ENCODE data around the gene ABCB7. TPM values are rescaled to one million over a fixed set of nuclear protein-coding genes. Genes with fewer than 3 reads are reported as not detected.
"Not testable (repeated sequence)": the region's sequence is repeated elsewhere in the genome, so short reads cannot be mapped to it uniquely, and the experiment has no call there.

Gene ABCB7
- 32.5 and 37.5 TPM in 2 replicates for total RNA-seq

DNA sequence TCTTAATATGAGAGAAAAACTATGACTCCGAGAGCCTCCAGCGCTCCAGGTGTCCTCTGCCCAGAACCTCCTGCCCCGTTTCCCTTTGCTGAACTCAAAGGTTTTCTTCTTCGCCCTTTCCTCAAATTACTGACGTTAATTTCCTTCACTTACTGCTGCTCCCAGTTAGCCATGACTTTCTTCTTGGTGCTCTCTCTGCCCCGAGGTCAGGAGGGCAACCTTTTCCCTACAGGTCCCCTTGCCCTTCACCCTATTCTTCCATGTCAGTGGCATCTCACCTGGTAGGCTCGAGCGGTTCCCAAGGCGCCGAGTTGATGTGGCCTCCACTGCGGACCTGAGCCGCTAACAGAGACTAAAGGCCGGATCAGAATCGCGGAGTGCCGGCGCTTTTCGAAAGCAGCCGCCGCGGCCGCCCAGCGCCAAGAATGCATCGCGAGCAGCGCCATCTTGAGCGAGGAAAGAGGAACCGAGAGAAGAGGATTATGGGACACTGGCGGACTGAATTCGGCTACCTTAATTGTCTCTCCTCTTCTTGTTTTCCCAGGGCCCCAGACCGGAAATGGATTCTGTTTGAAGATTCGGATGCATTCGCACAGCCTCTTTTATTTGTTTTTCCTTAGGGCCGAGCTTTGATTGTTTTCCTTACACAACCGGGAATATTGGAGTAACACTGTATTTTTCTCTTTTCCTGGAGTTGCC lies at the start of gene ABCB7:
ABCB7 (minus strand) TSS at position 457 of the 699 bp plus-strand sequence; CDS start at position 446, 11 bp downstream.
- DNase-seq (ENCODE audit: low read depth, low spot score) = peak; percentile 7

DNA sequence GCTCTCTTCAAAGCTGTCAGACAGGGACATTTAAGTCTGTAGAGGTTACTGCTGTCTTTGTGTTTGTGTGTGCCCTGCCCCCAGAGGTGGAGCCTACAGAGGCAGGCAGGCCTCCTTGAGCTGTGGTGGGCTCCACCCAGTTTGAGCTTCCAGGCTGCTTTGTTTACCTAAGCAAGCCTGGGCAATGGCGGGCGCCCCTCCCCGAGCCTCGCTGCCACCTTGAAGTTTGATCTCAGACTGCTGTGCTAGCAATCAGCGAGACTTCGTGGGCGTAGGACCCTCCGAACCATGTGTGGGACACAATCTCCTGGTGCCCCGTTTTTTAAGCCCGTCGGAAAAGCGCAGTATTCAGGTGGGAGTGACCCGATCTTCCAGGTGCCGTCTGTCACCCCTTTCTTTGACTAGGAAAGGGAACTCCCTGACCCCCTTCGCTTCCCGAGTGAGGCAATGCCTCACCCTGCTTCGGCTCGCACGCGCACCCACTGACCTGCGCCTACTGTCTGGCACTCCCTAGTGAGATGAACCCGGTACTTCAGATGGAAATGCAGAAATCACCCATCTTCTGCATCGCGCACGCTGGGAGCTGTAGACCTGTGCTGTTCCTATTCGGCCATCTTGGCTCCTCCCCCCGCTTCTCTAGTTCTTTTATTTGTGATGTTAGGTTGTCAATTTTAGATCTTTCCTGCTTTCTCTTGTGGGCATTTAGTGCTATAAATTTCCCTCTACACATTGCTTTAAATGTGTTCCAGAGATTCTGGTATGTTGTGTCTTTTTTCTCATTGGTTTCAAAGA lies 32.5 kb upstream of the ABCB7 start:
- not testable (repeated sequence) for DNase-seq (ENCODE audit: low read depth, low spot score)

GRCh38 chrX:75181721-75182120 lies 25.6 kb upstream of the ABCB7 start:
- DNase-seq (ENCODE audit: low read depth, low spot score) = no peak

DNA sequence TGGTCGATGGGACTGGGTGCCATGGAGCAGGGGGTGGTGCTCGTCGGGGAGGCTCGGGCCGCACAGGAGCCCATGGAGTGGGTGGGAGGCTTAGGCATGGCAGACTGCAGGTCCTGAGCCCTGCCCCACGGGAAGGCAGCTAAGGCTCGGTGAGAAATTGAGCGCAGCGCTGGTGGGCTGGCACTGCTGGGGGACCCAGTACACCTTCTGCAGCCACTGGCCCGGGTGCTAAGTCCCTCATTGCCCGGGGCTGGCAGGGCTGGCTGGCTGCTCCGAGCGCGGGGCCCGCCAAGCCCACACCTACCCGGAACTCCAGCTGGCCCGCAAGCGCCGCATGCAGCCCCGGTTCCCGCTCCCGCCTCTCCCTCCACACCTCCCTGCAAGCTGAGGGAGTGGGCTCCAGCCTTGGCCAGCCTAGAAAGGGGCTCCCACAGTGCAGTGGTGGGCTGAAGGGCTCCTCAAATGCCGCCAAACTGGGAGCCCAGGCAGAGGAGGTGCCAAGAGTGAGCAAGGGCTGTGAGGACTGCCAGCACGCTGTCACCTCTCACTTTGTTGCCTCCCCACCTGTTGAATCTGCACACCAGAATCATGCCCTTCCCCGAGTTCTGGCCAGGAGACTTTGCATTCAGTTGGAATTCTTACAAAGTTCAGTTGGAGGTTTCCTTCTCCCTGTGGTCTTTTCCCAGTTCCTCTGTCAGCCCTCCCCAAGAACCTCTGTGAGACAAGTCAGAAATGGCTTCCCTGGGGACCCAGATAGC lies 23.6 kb upstream of the ABCB7 start:
- not testable (repeated sequence) for DNase-seq (ENCODE audit: low read depth, low spot score)

- not testable (repeated sequence) for DNase-seq (ENCODE audit: low read depth, low spot score)
These were observed 16.3 kb upstream of the ABCB7 start for GRCh38 chrX:75172257-75172890.

- DNase-seq (ENCODE audit: low read depth, low spot score) = no peak
These were observed 2.0 kb upstream of the ABCB7 start for GRCh38 chrX:75158054-75158453.

- DNase-seq (ENCODE audit: low read depth, low spot score) = no peak
These were observed 455 bp upstream of the ABCB7 start for GRCh38 chrX:75156531-75156945.

DNA sequence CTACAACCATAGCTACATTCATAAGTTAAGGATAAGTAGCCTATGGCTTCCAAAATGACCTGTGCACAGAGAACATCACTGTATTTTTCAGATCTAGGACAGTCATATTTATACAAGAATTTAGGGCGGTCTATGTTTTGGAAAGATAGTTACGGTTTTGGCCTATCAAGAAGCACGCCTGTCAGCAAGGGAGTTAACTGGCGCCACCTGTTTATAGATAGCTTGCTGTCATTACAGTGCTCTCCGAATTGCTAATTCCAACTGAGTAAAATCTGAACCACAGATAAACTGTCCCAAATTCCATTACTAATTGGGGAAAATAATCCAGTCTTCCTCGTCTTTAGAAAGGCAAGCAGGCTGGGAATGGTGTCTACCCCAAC lies 646 bp downstream of the ABCB7 start:
- DNase-seq (ENCODE audit: low read depth, low spot score) = no peak

DNA sequence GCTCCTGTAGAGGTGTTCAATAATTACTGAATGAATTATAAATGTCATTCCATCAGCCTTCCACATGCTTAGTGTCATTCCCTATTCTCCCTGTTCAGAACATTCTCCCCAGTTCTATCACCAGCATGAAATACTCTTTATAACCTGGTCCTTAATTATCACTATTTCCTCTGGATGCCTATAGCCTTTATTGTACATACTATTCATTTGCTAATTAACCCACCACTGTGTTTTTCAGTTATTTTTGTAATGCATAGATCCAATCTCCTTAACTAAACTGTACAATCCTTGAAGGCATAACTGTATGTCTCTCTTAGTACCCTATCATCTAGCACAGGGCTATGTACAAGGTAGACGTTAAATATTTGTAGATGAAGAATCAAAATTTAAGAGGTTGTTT lies 1.2 kb downstream of the ABCB7 start:
- DNase-seq (ENCODE audit: low read depth, low spot score) = no peak

DNA sequence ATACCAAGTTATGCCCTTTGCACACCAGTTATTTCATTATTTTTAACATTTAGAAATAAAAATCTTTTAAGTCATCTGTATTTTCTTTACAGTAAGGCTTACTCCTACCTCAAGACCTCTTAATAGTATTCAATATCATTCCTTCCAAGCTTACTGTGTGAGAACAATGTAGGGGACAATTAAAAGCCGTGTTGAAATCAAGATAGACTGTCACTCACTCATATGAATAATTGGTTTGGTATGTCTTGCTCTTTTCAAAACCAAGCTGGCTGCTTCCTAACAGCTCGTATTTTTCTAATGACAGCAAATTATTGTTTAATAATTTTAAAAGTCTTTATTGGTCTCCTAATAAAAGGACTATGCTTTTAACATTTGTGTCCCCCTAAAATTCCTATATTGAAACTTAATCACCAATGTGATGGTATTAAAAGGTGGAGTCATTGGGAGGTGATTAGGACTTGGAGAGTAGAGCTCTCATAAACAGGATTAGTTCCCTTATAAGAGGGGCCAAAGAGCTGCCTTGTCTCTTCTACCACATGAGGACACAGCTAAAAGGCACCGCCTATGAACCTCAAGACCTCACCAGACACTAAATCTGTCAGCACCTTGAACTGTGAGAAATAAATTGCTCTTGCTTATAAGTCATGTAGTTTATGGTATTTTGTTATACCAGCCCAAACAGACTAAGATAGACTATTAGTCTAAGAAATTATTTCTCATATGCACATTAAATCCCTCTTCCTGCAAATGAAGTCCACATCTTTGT lies 4.1 kb downstream of the ABCB7 start:
- DNase-seq (ENCODE audit: low read depth, low spot score) = no peak

- DNase-seq (ENCODE audit: low read depth, low spot score) = no peak
These were observed 6.4 kb downstream of the ABCB7 start for GRCh38 chrX:75149654-75150053.

- DNase-seq (ENCODE audit: low read depth, low spot score) = no peak
These were observed 23.4 kb downstream of the ABCB7 start for GRCh38 chrX:75132672-75133071.

DNA sequence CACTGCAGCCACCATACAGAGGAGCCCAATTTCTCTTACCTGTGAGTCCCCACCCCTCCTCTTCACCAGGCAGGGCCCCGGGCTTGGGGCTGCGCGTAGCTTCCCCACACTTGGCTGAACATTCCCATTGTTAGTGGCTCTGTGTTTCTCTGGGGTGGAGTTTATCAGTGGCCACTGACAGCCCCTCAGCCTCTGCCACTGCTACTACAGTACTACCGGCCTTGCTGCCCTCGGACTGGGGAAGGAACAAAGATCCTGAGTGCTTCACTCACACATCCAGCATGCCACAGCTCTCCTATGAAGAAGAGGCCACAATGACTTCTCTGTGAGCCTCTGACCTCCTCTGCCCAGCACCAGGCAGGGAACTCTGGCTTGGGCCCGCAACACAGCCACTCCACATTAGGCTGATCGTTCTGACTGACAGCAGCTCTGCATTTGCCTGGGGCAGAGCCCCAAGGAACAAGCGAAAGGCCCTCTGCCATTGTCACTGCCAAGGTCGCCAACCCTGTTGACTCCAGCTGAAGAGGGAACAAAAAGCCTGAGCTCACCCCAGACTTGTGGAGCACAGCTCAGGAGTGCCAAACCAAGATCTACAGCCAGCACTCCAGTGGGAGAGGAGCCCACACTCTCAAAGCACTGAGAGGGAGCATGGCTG lies 24.0 kb downstream of the ABCB7 start:
- DNase-seq (ENCODE audit: low read depth, low spot score) = no peak

DNA sequence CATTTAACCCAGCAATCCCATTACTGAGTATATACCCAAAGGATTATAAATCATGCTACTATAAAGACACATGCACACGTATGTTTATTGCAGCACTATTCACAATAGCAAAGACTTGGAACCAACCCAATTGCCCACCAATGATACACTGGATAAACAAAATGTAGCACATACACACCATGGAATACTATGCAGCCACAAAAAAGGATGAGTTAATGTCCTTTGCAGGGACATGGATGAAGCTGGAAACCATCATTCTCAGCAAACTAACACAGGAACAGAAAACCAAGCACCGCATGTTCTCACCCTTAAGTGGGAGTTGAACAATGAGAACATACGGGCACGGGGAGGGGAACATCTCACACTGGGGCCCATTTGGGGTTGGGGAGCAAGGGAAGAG lies 27.0 kb downstream of the ABCB7 start:
- not testable (repeated sequence) for DNase-seq (ENCODE audit: low read depth, low spot score)

GRCh38 chrX:75118296-75118695 lies 37.8 kb downstream of the ABCB7 start:
- no peak for DNase-seq (ENCODE audit: low read depth, low spot score)

GRCh38 chrX:75115707-75116413 lies 40.2 kb downstream of the ABCB7 start:
- DNase-seq (ENCODE audit: low read depth, low spot score) = no peak

- DNase-seq (ENCODE audit: low read depth, low spot score) = no peak
These were observed 41.4 kb downstream of the ABCB7 start for GRCh38 chrX:75114638-75115037.

GRCh38 chrX:75113664-75114063 lies 42.4 kb downstream of the ABCB7 start:
- DNase-seq (ENCODE audit: low read depth, low spot score) = no peak

DNA sequence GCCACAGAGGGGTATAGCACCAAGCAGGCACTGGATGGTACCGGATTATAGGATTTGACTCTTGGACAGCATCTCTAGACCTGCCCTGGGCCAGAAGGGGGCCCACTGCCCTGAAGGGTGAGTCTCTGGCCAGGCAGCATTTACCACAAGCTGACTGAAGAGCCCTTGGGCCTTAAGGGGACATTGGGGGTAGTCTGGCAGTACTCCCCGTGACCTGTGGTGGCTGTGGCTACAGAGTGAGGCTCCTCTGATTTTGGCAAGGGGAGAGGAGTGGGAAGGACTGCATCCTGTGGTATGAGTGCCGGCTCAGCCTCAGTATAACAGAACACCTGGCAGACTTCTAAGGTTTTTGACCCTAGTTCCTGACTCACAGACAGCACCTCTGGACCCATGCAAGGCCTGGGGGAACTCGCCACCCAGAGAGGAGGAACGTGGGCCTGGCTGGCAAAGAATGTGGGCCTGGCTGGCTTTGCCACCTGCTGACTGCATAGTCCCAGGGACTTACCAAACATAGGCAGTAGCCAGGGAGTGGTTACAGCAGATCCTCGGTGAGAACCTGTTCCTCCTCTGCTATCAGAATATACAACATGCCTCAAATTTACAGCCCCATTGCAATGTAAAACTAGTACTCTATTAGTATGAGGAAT lies 48.1 kb downstream of the ABCB7 start:
- no peak for DNase-seq (ENCODE audit: low read depth, low spot score)
